K562 (cell line): ENCODE data around the gene TXNIP. TPM values are rescaled to one million over a fixed set of nuclear protein-coding genes. Genes with fewer than 3 reads are reported as not detected.

Source experiments
- ARID1B ChIP-seq: fragments of 450-650 bp; IDR thresholded peaks from 2 replicates; pipeline ENCODE4 v1.6.1; 2016; ENCODE audit warnings: antibody characterized with exemption, mild to moderate bottlenecking, inconsistent platforms
- BCOR ChIP-seq: fragments of 450-650 bp; IDR thresholded peaks from 2 replicates; pipeline ENCODE4 v1.6.1; 2016
- CC2D1A ChIP-seq: fragments of 450-650 bp; IDR thresholded peaks from 2 replicates; pipeline ENCODE4 v1.6.1; 2017; ENCODE audit warnings: mild to moderate bottlenecking
- FOXM1 ChIP-seq, 2 experiments: fragments of 450-650 bp in 1 of 2; sonication (generic) in 1 of 2; formaldehyde crosslinking in 1 of 2; IDR thresholded peaks; 2 replicates each; pipeline versions ENCODE4 v1.6.1 to v1.9.0; 2017 to 2022; ENCODE audit warnings: low read depth in 2 of 2, mild to moderate bottlenecking in 2 of 2, missing genetic modification reagents in 1 of 2, moderate library complexity in 1 of 2
- MEF2A ChIP-seq: IDR thresholded peaks from 2 replicates; pipeline ENCODE4 v1.6.1; 2011; ENCODE audit warnings: low read depth, mild to moderate bottlenecking, low read length, moderate library complexity; ENCODE audit not compliant: control insufficient read depth
- NRF1 ChIP-seq, 2 experiments: fragments of 450-650 bp; IDR thresholded peaks in 1 of 2; conservative IDR thresholded peaks in 1 of 2; 2 replicates each; pipeline ENCODE4 v1.6.1; 2014; ENCODE audit warnings: mild to moderate bottlenecking in 2 of 2
- PHTF2 ChIP-seq: fragments of 250-450 bp; sonication (Bioruptor Pico); IDR thresholded peaks from 2 replicates; pipeline ENCODE4 v1.5.0; 2021; ENCODE audit warnings: mild to moderate bottlenecking
- SMARCC2 ChIP-seq: fragments of 450-650 bp; IDR thresholded peaks from 2 replicates; pipeline ENCODE4 v1.6.1; 2017; ENCODE audit warnings: antibody characterized with exemption, moderate library complexity, mild to moderate bottlenecking, low read depth
- SMARCE1 ChIP-seq: fragments of 450-650 bp; IDR thresholded peaks from 2 replicates; pipeline ENCODE4 v1.7.1; 2016; ENCODE audit warnings: mild to moderate bottlenecking
- STAG1 ChIP-seq: sonication (generic); formaldehyde crosslinking; IDR thresholded peaks from 2 replicates; pipeline ENCODE4 v1.5.0; 2020; ENCODE audit warnings: missing genetic modification reagents, borderline replicate concordance
- U2AF1 ChIP-seq: fragments of 200-400 bp; formaldehyde crosslinking; optimal IDR thresholded peaks from 2 replicates; pipeline ENCODE3; 2017; ENCODE audit warnings: mild to moderate bottlenecking, low read depth, low read length, moderate library complexity
- ZC3H11A ChIP-seq: IDR thresholded peaks from 2 replicates; pipeline ENCODE4 v1.6.1; 2012; ENCODE audit warnings: low read depth, low read length, improper control_type of control experiment
- ZC3H4 ChIP-seq: sonication (generic); formaldehyde crosslinking; IDR thresholded peaks from 2 replicates; pipeline ENCODE4 v1.9.0; 2021; ENCODE audit warnings: missing genetic modification reagents, borderline replicate concordance
- ZNF212 ChIP-seq: fragments of 450-650 bp; formaldehyde crosslinking; IDR thresholded peaks from 2 replicates; pipeline ENCODE4 v1.4.0; 2020; ENCODE audit warnings: mild to moderate bottlenecking
- ZNF766 ChIP-seq: fragments of 200-800 bp; sonication (Bioruptor generic); conservative IDR thresholded peaks from 2 replicates; pipeline ENCODE4 v1.6.1; 2016; ENCODE audit warnings: missing genetic modification characterization, missing compliant biosample characterization
- ZNF780A ChIP-seq: fragments of 250-450 bp; sonication (Bioruptor Pico); IDR thresholded peaks from 2 replicates; pipeline ENCODE4 v1.5.0; 2021; ENCODE audit warnings: mild to moderate bottlenecking
- polyA plus RNA-seq, 8 experiments: library from polyadenylated mRNA; depleted of rRNA in 4 of 8; stranded (reverse) in 5 of 8; unstranded in 3 of 8; fragments of >200 nt; fragmentation: Nextera tagmentation in 2 of 8; fragmentation: Illumina TruSeq in 1 of 8; extraction: Ambion mirVana in 2 of 8; extraction: Trizol in 1 of 8; gene quantifications; 2 replicates each; pipeline versions ENCODE4 v1.2.1 to v1.2.3, GENCODE V29; 2011 to 2014; ENCODE audit warnings: inconsistent platforms in 1 of 8, missing spikeins in 1 of 8
- total RNA-seq, 7 experiments: library from RNA; depleted of rRNA in 6 of 7; stranded (reverse); fragments of >200 nt in 6 of 7; fragmentation: Illumina TruSeq in 2 of 7; extraction: Trizol in 2 of 7; gene quantifications; 2 replicates each; pipeline versions ENCODE4 v1.2.1 to v1.2.3, GENCODE V29; 2011 to 2021; ENCODE audit warnings: low replicate concordance in 1 of 7
- TF ChIP-seq, protein P1 (sequence below): fragments of 450-650 bp; IDR thresholded peaks from 2 replicates; pipeline ENCODE4 v1.6.1; 2016; ENCODE audit warnings: borderline replicate concordance
- TF ChIP-seq, protein P2 (sequence below): fragments of 450-650 bp; formaldehyde crosslinking; IDR thresholded peaks from 2 replicates; pipeline ENCODE4 v1.4.0; 2020; ENCODE audit warnings: mild to moderate bottlenecking
- TF ChIP-seq, protein P3 (sequence below): fragments of 200-800 bp; sonication (Bioruptor generic); IDR thresholded peaks from 2 replicates; pipeline ENCODE4 v1.6.1; 2017; ENCODE audit warnings: missing genetic modification characterization, missing compliant biosample characterization

Gene TXNIP
- total and polyA plus RNA-seq, 9 of the 15 experiments (the other 6 are each of a cell fraction or from before 2014, with no cell fraction given), result 120 to 499 (median 257) TPM

DNA sequence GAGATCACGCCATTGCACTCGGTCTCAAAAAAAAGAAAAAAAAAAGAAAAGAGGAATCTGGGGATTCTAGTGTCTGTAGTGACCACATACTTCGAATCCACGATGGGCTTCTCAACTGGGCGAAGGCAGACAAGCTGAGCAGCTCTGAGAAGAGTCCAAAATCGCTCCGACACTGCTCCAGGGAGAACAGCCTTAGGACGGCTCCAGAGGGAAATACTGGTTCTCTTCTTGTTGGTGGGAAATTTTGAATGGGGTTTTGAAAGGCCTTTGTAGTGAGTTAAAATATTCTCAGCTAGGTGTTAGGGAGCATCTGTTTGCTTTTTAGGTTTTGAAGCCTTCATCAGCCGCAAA lies 43.4 kb upstream of the TXNIP start (continued):
- TF ChIP-seq MEF2A (no peak), SMARCE1 (0 out of 2 replicates have a peak, but pooled peaks have one; percentile 27), FOXM1 (IDR thresholded peaks at IDR 0.05; ENCODE audit: low read depth) (no peak), FOXM1 (CRISPR knock-in tag; IDR thresholded peaks at IDR 0.05; ENCODE audit: low read depth) (no peak), U2AF1 (no peak), ZNF766 (CRISPR knock-in tag) (no peak), ZNF212 (CRISPR knock-in tag) (no peak), ARID1B (no peak), PHTF2 (no peak), ZNF780A (CRISPR knock-in tag) (no peak), ZC3H11A (no peak), ZC3H4 (CRISPR knock-in tag) (no peak), STAG1 (CRISPR knock-in tag) (no peak), BCOR (peak; percentile 16; the same call in 1 of the 2 replicates), CC2D1A (no peak), SMARCC2 (peak; percentile 12; the same call in 1 of the 2 replicates), NRF1 (conservative IDR thresholded peaks at IDR 0.05 in 1 of 2, IDR thresholded peaks at IDR 0.05 in 1 of 2) (0 out of 4 replicates have a peak, but pooled peaks of 1 of the 2 experiments have one; percentile 14)
- TF ChIP-seq, protein P1, sequence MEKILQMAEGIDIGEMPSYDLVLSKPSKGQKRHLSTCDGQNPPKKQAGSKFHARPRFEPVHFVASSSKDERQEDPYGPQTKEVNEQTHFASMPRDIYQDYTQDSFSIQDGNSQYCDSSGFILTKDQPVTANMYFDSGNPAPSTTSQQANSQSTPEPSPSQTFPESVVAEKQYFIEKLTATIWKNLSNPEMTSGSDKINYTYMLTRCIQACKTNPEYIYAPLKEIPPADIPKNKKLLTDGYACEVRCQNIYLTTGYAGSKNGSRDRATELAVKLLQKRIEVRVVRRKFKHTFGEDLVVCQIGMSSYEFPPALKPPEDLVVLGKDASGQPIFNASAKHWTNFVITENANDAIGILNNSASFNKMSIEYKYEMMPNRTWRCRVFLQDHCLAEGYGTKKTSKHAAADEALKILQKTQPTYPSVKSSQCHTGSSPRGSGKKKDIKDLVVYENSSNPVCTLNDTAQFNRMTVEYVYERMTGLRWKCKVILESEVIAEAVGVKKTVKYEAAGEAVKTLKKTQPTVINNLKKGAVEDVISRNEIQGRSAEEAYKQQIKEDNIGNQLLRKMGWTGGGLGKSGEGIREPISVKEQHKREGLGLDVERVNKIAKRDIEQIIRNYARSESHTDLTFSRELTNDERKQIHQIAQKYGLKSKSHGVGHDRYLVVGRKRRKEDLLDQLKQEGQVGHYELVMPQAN, result 0 out of 2 replicates have a peak, but pooled peaks have one; percentile 14
- TF ChIP-seq, protein P2, sequence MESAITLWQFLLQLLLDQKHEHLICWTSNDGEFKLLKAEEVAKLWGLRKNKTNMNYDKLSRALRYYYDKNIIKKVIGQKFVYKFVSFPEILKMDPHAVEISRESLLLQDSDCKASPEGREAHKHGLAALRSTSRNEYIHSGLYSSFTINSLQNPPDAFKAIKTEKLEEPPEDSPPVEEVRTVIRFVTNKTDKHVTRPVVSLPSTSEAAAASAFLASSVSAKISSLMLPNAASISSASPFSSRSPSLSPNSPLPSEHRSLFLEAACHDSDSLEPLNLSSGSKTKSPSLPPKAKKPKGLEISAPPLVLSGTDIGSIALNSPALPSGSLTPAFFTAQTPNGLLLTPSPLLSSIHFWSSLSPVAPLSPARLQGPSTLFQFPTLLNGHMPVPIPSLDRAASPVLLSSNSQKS (CRISPR knock-in tag), result no peak
- TF ChIP-seq, protein P3, sequence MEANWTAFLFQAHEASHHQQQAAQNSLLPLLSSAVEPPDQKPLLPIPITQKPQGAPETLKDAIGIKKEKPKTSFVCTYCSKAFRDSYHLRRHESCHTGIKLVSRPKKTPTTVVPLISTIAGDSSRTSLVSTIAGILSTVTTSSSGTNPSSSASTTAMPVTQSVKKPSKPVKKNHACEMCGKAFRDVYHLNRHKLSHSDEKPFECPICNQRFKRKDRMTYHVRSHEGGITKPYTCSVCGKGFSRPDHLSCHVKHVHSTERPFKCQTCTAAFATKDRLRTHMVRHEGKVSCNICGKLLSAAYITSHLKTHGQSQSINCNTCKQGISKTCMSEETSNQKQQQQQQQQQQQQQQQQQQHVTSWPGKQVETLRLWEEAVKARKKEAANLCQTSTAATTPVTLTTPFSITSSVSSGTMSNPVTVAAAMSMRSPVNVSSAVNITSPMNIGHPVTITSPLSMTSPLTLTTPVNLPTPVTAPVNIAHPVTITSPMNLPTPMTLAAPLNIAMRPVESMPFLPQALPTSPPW (CRISPR knock-in tag), result no peak
